ENCODE data around the gene SRD5A3. TPM values are rescaled to one million over a fixed set of nuclear protein-coding genes. Genes with fewer than 3 reads are reported as not detected.

SRD5A3 gene
- 7.6 and 7.8 TPM in 2 replicates for total RNA-seq

DNA sequence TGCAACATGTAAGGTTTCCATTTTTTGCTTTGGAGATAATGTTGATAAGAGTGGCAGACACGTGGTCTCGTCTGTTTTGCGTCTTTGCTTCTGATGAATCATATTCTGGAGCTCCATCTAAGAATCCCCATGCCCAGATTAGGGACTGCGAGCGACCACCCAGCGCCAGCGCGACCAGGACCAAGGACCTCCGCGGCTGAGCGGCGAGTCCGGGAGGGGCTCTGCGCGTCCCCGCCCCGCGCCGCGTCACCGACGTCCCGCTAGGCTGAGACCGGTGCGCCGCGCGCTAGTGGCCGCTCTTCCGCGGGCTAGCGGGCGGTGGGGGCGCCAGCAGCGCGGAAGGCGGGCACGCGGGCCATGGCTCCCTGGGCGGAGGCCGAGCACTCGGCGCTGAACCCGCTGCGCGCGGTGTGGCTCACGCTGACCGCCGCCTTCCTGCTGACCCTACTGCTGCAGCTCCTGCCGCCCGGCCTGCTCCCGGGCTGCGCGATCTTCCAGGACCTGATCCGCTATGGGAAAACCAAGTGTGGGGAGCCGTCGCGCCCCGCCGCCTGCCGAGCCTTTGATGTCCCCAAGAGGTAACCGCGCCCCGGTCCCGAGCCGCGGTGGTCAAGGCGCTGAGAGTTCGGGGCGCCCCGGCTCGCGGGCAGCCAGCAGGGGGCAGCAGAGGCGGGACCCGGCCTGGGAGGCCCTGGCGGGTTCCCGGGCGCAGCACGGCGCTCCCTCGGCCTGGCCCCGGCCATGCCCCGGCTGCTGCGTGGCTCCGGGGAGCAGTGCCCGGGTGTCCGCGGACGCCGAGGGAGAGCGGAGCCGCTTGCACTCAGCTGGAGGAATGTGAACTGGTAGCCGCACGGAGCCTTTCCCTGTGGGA is at the start of gene SRD5A3:
Gene SRD5A3, plus strand, starts transcription at position 263 of the 871 bp plus-strand sequence. Its CDS starts 95 bp downstream, at position 358.

DNA sequence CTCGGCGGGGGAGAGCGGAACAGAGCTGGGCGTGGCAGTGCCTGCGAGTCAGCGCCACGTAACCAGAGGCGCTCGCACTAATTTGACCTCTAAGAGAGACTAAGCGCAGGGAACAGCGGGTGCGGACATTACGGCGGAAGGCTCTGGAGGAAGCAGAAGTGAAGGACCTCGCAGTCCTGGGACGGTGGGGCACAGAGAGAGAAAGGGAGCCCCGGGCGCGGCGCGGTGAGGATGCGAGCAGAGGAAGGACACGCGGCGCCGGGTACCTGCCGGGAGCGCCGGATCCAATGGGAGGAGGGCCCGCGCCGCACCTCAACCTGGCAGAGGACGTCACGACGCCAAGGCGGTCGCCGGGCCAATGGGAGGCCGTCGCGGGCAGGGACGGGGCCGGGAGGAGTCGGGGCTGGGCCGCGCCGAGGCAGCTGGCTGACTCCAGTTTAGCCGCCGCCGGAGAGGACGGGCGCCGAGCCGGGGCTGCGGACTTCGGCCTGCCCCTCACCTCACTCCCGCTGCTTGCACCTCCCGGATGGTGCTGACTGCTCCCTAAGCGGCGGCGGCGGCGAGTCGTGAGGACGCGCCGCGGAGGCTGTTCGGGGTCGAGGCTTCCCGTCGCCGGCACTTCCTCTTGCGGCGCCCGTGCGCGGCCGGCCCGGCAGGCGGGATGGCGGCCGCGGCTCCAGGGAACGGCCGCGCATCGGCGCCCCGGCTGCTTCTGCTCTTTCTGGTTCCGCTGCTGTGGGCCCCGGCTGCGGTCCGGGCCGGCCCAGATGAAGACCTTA is 49.7 kb downstream of the SRD5A3 start, which contains the start of gene TMEM165:
Gene TMEM165, plus strand, starts transcription at position 429 of the 779 bp plus-strand sequence. Its CDS starts 233 bp downstream, at position 662.

Other genes starting within 250 kb of the SRD5A3 start
- gene KDR, start 220.6 kb upstream of the SRD5A3 start, total RNA-seq, result 223 and 425 TPM in 2 replicates
- 93.6 and 114 TPM in 2 replicates for gene TMEM165, start 49.7 kb downstream of the SRD5A3 start, total RNA-seq
- gene CLOCK, start 200.7 kb downstream of the SRD5A3 start, total RNA-seq, result 18.9 and 22.5 TPM in 2 replicates
- not detected in 2 replicates for gene PDCL2, start 246.0 kb downstream of the SRD5A3 start, total RNA-seq